HG03135 (cell line): Measurements from ENCODE around the gene TREML2.

Experiments
- ATAC-seq: cut with Tn5 transposase; IDR thresholded peaks from one replicate; pipeline ENCODE4 v1.9.1; 2021; ENCODE audit warnings: mild to moderate bottlenecking, moderate library complexity; ENCODE audit not compliant: unreplicated experiment

TREML2 gene

DNA sequence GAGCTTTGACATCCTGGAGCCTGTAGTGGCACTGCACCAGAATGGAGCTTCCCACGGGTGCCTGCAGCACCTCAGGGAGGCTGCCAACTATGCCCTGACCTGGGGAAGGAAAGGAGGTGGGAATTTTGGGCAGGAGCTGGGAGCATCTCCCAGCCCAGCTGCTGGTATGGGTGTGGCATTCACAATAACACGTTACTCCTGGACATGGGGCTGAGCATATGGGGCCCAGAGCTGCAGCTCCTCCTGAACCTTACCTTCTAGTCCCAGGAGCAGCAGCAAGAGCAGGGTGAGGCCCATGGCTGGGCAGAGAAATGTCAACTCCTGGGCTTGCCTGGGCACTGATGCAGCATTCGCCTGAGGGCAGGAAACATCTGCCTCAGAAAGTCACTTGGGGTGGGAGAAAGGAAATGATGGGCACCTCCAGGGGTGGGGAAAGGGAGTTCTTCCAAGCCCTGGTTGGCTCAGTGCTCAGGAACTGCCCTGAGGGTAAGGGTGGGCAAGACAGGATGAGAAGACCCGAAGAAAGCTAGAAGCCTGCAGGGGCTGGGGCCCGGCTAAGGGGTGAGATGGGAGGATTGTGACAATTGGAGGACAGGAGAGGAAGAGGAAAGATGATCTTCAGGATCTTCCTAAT is 46.8 kb downstream of the TREML2 start, which contains the start of gene TREML1:
Gene TREML1, minus strand, starts transcription at position 356 of the 634 bp plus-strand sequence. Its CDS starts 59 bp downstream, at position 297.
- ATAC-seq, result no peak

DNA sequence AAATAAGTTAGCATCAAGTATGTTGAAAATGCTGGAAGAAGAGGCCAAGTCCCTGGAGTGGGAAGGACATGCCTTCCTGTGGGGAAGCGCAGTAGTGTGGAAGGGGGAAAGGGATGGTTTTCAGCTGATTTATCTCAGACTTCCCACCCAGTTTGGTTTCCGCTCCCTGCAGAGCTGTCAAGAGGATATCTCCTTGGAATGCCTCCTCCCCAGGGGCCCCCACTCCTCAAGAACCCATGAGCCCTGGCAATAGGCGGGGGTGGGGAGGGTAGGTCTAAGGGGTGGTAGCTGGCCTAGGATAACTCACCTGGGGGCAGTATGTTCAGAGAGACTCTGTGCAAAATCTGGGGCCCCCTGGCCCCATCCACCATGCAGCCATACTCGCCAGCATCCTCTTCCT is 47.5 kb downstream of the TREML2 start:
- ATAC-seq, result no peak

DNA sequence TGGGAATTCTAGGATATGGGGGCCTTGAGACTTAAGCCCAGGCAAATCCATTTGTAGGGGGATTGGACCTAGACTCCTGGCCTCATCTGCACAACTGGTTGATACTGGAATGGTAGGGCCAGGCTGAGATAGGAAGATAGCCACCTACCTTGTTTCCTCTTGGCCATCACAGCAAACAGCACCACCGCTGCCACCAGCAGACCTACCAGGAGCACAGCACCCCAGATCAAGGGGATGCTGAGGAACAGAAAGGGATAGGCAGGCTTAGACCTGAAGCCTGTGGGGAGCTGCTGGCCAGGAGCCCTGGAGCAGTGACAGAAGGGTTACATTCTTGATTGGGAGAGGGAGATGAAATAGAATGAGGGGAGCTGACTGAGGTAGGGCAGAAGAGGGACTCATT is 50.3 kb downstream of the TREML2 start:
- ATAC-seq, result no peak

DNA sequence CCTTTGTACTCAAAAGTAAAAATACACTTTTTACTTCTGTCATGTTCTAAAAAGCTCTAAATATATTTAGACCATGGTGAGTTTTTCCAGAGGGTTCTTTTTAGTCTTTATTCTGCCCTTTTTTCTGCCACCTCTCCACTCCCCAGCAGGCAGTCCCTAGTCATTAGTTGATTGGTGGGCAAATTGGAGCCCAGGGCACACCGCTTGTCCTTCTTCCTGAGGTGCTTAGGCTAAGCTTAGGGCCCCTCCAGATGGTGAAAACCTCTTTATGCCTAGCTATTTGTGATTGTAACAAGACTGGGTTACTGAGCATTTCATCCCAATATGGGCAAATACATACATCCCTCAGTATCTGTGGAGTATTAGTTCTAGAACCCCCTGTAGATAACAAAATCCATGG is 53.0 kb downstream of the TREML2 start:
- ATAC-seq, result no peak
